B cell (primary cell): ENCODE measurements around the gene ODAM.

Experiments used
- EZH2 ChIP-seq: IDR thresholded peaks from 2 replicates; pipeline ENCODE4 v1.6.1; 2012; ENCODE audit warnings: borderline replicate concordance, low read depth, mild to moderate bottlenecking, moderate library complexity, low read length; ENCODE audit not compliant: insufficient read depth, poor library complexity, severe bottlenecking
- TF ChIP-seq, protein P1 (sequence below): fragments of 200-600 bp; IDR thresholded peaks from one replicate; pipeline ENCODE4 v1.8.0; 2022; ENCODE audit warnings: antibody characterized with exemption, mild to moderate bottlenecking

DNA sequence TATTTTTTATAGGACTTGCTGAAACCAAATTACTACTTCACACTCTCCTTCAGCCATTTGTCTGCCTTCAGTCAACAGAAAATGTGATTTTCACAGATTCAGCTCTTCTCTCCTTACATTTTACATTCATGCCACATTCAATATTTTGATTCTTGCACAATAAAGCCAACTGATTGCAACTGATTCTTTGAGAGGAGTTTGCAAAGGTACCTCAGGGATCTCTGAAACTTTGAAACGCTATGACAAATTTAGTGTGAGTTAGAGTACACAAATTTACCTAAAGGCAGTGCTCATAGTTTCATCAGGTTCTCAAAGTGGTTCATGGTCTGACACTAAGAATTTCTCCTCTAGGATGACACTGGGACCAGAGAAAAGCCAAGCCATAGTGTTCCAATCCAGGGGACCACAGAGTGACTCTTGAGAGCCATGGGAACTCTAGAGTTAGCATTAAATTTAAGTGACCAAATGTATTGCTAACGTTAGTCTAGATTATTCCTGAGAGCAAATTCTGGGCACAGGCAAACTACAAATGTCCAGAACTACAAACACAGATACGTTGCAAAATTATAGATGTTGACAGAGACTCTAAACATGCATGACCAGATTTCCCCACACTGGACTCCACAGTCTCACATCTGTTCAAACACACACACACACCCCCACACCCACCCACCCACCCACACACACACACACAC lies 55.9 kb downstream of the ODAM start:
- TF ChIP-seq, protein P1, sequence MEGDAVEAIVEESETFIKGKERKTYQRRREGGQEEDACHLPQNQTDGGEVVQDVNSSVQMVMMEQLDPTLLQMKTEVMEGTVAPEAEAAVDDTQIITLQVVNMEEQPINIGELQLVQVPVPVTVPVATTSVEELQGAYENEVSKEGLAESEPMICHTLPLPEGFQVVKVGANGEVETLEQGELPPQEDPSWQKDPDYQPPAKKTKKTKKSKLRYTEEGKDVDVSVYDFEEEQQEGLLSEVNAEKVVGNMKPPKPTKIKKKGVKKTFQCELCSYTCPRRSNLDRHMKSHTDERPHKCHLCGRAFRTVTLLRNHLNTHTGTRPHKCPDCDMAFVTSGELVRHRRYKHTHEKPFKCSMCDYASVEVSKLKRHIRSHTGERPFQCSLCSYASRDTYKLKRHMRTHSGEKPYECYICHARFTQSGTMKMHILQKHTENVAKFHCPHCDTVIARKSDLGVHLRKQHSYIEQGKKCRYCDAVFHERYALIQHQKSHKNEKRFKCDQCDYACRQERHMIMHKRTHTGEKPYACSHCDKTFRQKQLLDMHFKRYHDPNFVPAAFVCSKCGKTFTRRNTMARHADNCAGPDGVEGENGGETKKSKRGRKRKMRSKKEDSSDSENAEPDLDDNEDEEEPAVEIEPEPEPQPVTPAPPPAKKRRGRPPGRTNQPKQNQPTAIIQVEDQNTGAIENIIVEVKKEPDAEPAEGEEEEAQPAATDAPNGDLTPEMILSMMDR, result no peak
- TF ChIP-seq EZH2, result no peak
